Endodermal cell (in vitro differentiated cells): ENCODE results near the gene DCN. TPM values are rescaled to one million over a fixed set of nuclear protein-coding genes. Genes with fewer than 3 reads are reported as not detected.

ENCODE experiments used
- DNase-seq: peaks from one replicate; pipeline ENCODE4 v3.0.0-alpha.2; 2017
- H3K27ac ChIP-seq: 2 replicates; pipeline ENCODE4 v1.5.1; 2013; ENCODE audit warnings: mild to moderate bottlenecking, low read depth, low read length, moderate library complexity
- H3K27me3 ChIP-seq: 2 replicates; pipeline ENCODE4 v1.6.1; 2013; ENCODE audit warnings: mild to moderate bottlenecking, low read length, moderate library complexity; ENCODE audit not compliant: insufficient read depth, control insufficient read depth, poor library complexity, severe bottlenecking
- H3K36me3 ChIP-seq: 2 replicates; pipeline ENCODE4 v1.7.0; 2013; ENCODE audit warnings: mild to moderate bottlenecking, low read length, moderate library complexity; ENCODE audit not compliant: control insufficient read depth, insufficient read depth
- H3K4me1 ChIP-seq: one replicate; pipeline ENCODE4 v1.7.0; 2013; ENCODE audit warnings: low read length; ENCODE audit not compliant: control insufficient read depth, insufficient read depth
- H3K4me3 ChIP-seq: 2 replicates; pipeline ENCODE4 v1.5.1; 2013; ENCODE audit warnings: mild to moderate bottlenecking, low read length, moderate library complexity
- H3K9ac ChIP-seq: 2 replicates; pipeline ENCODE4 v1.6.1; 2013; ENCODE audit warnings: mild to moderate bottlenecking, low read length, moderate library complexity; ENCODE audit not compliant: poor library complexity, severe bottlenecking; ENCODE audit errors: extremely low read depth
- H3K9me3 ChIP-seq: 2 replicates; pipeline ENCODE4 v1.6.1; 2013; ENCODE audit warnings: mild to moderate bottlenecking, low read length, moderate library complexity; ENCODE audit not compliant: control insufficient read depth
- H3K27ac Mint-ChIP-seq: 2 replicates; pipeline ENCODE4 v1.8.0; 2020; ENCODE audit warnings: mixed read lengths
- H3K27me3 Mint-ChIP-seq: 2 replicates; pipeline ENCODE4 v1.8.0; 2021; ENCODE audit warnings: mild to moderate bottlenecking, mixed read lengths; ENCODE audit not compliant: insufficient read depth
- H3K36me3 Mint-ChIP-seq: 2 replicates; pipeline ENCODE4 v1.8.0; 2020; ENCODE audit warnings: low read depth, mixed read lengths
- H3K4me1 Mint-ChIP-seq: 2 replicates; pipeline ENCODE4 v1.8.0; 2020; ENCODE audit warnings: mixed read lengths
- H3K4me3 Mint-ChIP-seq: 2 replicates; pipeline ENCODE4 v1.8.0; 2020; ENCODE audit warnings: mild to moderate bottlenecking, moderate library complexity, mixed read lengths
- H3K9me3 Mint-ChIP-seq: 2 replicates; pipeline ENCODE4 v1.8.0; 2020; ENCODE audit warnings: mild to moderate bottlenecking, mixed read lengths
- WGBS, 2 experiments: methylation state at CpG; one replicate each; pipeline versions ENCODE4 v1.1.5 to v1.1.7; 2013; ENCODE audit warnings: missing lambda C conversion rate in 2 of 2, mixed read lengths in 1 of 2; ENCODE audit not compliant: insufficient coverage in 1 of 2, insufficient read length in 1 of 2; 5-methylcytosine and 5-hydroxymethylcytosine counted together
- long read RNA-seq, 4 experiments: library from polyadenylated mRNA in 2 of 4; library from RNA in 1 of 4; library from capped mRNA in 1 of 4; stranded (forward) in 3 of 4; unstranded in 1 of 4; transcript quantifications; one replicate each; pipeline ENCODE4 v2.0.0, GENCODE V29; 2020 to 2021; ENCODE audit warnings: inconsistent platforms in 1 of 4
- polyA plus RNA-seq, 2 experiments: library from polyadenylated mRNA; stranded (reverse); fragments of 50-300 nt; gene quantifications; one replicate each; pipeline ENCODE4 v1.2.3, GENCODE V29; 2013
- total RNA-seq, 2 donors: library from RNA; stranded (reverse); fragmentation: NEBNext Ultra II Directional in 1 of 2; extraction: Animal tissue kit (Norgen Biotek cat#: 25700) in 1 of 2; gene quantifications; 2 replicates in 1 of 2; 3 replicates in 1 of 2; pipeline ENCODE4 v1.2.1, GENCODE V29; 2021
- TF ChIP-seq, protein P1 (sequence below): fragments of 200-600 bp; sonication (generic); conservative IDR thresholded peaks from 2 replicates; pipeline ENCODE4 v1.5.0; 2021; ENCODE audit warnings: antibody characterized with exemption, mild to moderate bottlenecking

The DCN gene, protein sequence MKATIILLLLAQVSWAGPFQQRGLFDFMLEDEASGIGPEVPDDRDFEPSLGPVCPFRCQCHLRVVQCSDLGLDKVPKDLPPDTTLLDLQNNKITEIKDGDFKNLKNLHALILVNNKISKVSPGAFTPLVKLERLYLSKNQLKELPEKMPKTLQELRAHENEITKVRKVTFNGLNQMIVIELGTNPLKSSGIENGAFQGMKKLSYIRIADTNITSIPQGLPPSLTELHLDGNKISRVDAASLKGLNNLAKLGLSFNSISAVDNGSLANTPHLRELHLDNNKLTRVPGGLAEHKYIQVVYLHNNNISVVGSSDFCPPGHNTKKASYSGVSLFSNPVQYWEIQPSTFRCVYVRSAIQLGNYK
- not detected for total RNA-seq
- polyA plus RNA-seq (2013, experiment 1 of 2) = 7.8 TPM
- 7.8 TPM for polyA plus RNA-seq (2013, experiment 2 of 2)
- long read RNA-seq, experiment 1 = 0 reads
- long read RNA-seq, experiment 2 = 0 reads
- long read RNA-seq, experiment 3 = 0 reads
- long read RNA-seq, experiment 4 = 0 reads

DNA sequence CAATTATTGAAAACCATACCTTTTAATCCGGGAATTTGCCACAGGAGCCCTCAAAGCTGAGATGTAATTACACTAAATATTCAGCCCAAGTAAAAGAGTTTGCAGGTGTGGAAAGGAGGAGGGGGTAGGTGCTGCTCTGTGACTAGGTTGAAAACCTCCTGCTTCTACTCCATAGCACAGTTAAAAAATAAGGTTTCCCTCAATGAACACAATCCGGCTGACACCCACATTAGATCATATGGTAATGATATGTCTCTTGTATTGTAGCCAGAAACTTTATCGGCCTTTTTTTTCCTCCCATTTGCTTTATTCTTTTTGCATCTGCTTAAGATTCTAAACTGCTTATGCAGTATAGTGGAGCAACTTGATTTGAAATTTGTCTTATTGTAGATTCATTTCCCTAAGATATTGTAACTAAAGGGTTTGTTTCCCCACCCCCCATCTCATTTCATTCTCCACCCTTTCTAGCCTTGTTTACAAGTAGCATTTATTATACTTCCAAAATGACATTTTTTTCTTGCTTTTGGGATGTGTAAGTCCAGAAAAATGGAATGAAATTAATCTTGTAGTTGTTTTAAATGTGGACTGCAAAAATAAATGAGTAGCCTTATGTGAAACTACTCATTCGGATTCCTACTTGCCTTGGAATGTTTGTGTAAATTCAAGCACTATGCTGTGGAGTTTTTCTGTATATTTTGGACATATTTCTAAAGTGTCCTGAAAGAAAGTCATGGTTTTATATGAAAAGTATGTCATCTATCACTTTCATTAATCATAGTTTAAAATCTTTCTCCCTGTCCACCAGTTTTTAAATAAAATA, at the start of gene DCN:
Gene DCN (minus strand): TSS at position 182 of the 820 bp plus-strand sequence. CDS start 4,265 bp downstream, outside the sequence.
- H3K4me1 ChIP-seq = no peaks in the 10 kb centered on the region
- H3K9ac ChIP-seq = no peak within 1 kb of the TSS
- H3K36me3 ChIP-seq = no peaks in the 10 kb centered on the region
- DNase-seq = no peak
- no peaks in the 10 kb centered on the region for H3K9me3 ChIP-seq
- Mint-ChIP-seq H3K4me1 (no peaks in the 10 kb centered on the region), H3K9me3 (no peaks in the 10 kb centered on the region), H3K4me3 (no peak within 1 kb of the TSS), H3K36me3 (no peaks in the 10 kb centered on the region), H3K27ac (no peak within 1 kb of the TSS), H3K27me3 (no peaks in the 10 kb centered on the region)
- H3K4me3 ChIP-seq = no peak within 1 kb of the TSS
- 83 to 99% methylated on average over 3 to 4 of the region's 4 CpGs for WGBS, 2 experiments
- no peaks in the 10 kb centered on the region for H3K27me3 ChIP-seq
- TF ChIP-seq, protein P1, sequence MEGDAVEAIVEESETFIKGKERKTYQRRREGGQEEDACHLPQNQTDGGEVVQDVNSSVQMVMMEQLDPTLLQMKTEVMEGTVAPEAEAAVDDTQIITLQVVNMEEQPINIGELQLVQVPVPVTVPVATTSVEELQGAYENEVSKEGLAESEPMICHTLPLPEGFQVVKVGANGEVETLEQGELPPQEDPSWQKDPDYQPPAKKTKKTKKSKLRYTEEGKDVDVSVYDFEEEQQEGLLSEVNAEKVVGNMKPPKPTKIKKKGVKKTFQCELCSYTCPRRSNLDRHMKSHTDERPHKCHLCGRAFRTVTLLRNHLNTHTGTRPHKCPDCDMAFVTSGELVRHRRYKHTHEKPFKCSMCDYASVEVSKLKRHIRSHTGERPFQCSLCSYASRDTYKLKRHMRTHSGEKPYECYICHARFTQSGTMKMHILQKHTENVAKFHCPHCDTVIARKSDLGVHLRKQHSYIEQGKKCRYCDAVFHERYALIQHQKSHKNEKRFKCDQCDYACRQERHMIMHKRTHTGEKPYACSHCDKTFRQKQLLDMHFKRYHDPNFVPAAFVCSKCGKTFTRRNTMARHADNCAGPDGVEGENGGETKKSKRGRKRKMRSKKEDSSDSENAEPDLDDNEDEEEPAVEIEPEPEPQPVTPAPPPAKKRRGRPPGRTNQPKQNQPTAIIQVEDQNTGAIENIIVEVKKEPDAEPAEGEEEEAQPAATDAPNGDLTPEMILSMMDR = no peak
- no peak within 1 kb of the TSS for H3K27ac ChIP-seq

DNA sequence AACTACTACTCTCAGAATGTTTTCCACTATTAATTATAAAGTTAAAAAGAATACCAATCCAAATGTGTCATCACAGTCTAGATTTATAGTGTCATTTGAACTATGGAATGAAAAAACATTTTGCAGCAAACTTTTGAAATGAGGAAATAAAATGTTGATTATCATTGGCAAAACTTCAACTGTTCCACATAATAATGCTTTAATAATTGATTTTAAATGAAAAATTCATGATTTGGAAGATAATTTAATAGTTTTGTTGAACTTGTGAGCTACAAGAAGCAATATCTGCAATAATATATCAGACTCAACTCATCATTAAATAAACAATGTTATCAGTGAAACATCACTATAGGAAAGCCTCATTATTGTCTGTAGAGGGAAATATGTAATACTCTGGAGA, 48.2 kb upstream of the DCN start:
- Mint-ChIP-seq H3K27me3 (no peaks in the 10 kb centered on the region), H3K27ac (no peak overlapping the region), H3K4me3 (no peak overlapping the region), H3K9me3 (no peaks in the 10 kb centered on the region), H3K36me3 (no peaks in the 10 kb centered on the region), H3K4me1 (no peaks in the 10 kb centered on the region)
- H3K36me3 ChIP-seq = no peaks in the 10 kb centered on the region
- H3K27ac ChIP-seq = no peak overlapping the region
- no peaks in the 10 kb centered on the region for H3K9me3 ChIP-seq
- no peaks in the 10 kb centered on the region for H3K4me1 ChIP-seq
- H3K27me3 ChIP-seq = no peaks in the 10 kb centered on the region
- no peak overlapping the region for H3K4me3 ChIP-seq
- DNase-seq = no peak
- no peak overlapping the region for H3K9ac ChIP-seq
- TF ChIP-seq, protein P1 = no peak

DNA sequence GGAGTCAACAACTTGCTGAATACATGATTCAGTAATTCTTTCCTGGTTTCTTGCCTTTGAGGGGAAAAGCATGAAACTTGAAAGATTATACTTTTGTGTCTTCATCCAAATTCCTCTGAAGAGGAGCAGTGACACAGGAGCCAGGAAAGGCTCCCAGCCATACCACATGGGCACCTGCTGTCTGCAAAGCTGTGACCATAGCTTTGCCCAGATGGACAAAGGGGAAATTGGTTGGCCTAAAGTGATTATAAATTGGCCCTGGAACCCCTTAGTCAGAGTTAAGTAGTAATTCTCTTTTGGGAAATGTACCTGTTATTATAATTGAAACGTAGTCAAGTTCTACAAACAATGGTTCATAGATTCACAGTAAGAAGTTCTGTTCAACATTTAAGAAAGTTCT, 44.3 kb upstream of the DCN start:
- Histone ChIP-seq H3K4me1 (no peaks in the 10 kb centered on the region), H3K27ac (no peak overlapping the region), H3K36me3 (no peaks in the 10 kb centered on the region), H3K9ac (no peak overlapping the region), H3K27me3 (no peaks in the 10 kb centered on the region), H3K9me3 (no peaks in the 10 kb centered on the region), H3K4me3 (no peak overlapping the region)
- WGBS, 2 experiments = 88% methylated on average over 1 of the region's 1 CpG; no CpG with 5 or more reads in 1 of the 2 experiments
- TF ChIP-seq, protein P1 = no peak
- Mint-ChIP-seq H3K36me3 (no peaks in the 10 kb centered on the region), H3K4me1 (no peaks in the 10 kb centered on the region), H3K9me3 (no peaks in the 10 kb centered on the region), H3K27me3 (no peaks in the 10 kb centered on the region), H3K4me3 (no peak overlapping the region), H3K27ac (no peak overlapping the region)
- DNase-seq = no peak
